IgD-negative memory B cell (primary cell): ENCODE measurements around the gene GJD4. TPM values are rescaled to one million over a fixed set of nuclear protein-coding genes. Genes with fewer than 3 reads are reported as not detected.

Experiments
- H3K27ac Mint-ChIP-seq, 3 donors: one replicate each; pipeline ENCODE4 v1.8.0; 2020 to 2022; ENCODE audit warnings: mild to moderate bottlenecking in 3 of 3, mixed read lengths in 3 of 3, moderate library complexity in 1 of 3
- H3K27me3 Mint-ChIP-seq: one replicate; pipeline ENCODE4 v1.8.0; 2021; ENCODE audit warnings: mixed read lengths
- H3K36me3 Mint-ChIP-seq: one replicate; pipeline ENCODE4 v1.8.0; 2020; ENCODE audit warnings: mild to moderate bottlenecking, mixed read lengths
- H3K4me1 Mint-ChIP-seq, 3 donors: one replicate each; pipeline ENCODE4 v1.8.0; 2020 to 2022; ENCODE audit warnings: mixed read lengths in 3 of 3, mild to moderate bottlenecking in 1 of 3
- H3K4me3 Mint-ChIP-seq, 4 donors: one replicate each; pipeline ENCODE4 v1.8.0; 2020 to 2022; ENCODE audit warnings: mild to moderate bottlenecking in 4 of 4, mixed read lengths in 4 of 4, moderate library complexity in 3 of 4
- H3K9me3 Mint-ChIP-seq, 3 donors: one replicate each; pipeline ENCODE4 v1.8.0; 2020 to 2021; ENCODE audit warnings: mixed read lengths in 3 of 3, mild to moderate bottlenecking in 1 of 3
- polyA plus RNA-seq: library from polyadenylated mRNA; unstranded; fragments of 300-500 nt; fragmentation: Illumina TruSeq; gene quantifications from one replicate; pipeline ENCODE4 v1.2.3, GENCODE V29; 2021

GJD4 gene
- polyA plus RNA-seq: not detected

GRCh38 chr10:35605191-35605590 is at the start of gene GJD4:
Gene GJD4, plus strand, starts transcription at chr10:35605341. Its CDS starts 227 bp downstream, at chr10:35605568.
- Mint-ChIP-seq H3K27me3 (peaks cover 34% of the 10 kb centered on the region), H3K36me3 (peaks cover 3% of the 10 kb centered on the region), H3K9me3 (peaks cover 0 to 20% (median 11%) of the 10 kb centered on the region in 3 donors), H3K4me1 (peaks cover 0 to 5% (median 3%) of the 10 kb centered on the region in 3 donors), H3K4me3 (peak within 1 kb of the TSS in 1 of 4 donors; percentile 80), H3K27ac (no peak within 1 kb of the TSS)

GRCh38 chr10:35555962-35556930 is 48.9 kb upstream of the GJD4 start:
- peak overlapping the region in 1 of 3 donors; percentile 69 for H3K27ac Mint-ChIP-seq
- H3K9me3 Mint-ChIP-seq: no peaks in the 10 kb centered on the region
- peaks cover 9% of the 10 kb centered on the region for H3K36me3 Mint-ChIP-seq
- H3K4me1 Mint-ChIP-seq: peaks cover 11 to 22% (median 16%) of the 10 kb centered on the region in 3 donors
- H3K4me3 Mint-ChIP-seq: no peak overlapping the region
- H3K27me3 Mint-ChIP-seq: no peaks in the 10 kb centered on the region

- Mint-ChIP-seq H3K36me3 (peaks cover 9% of the 10 kb centered on the region), H3K27ac (peak overlapping the region in 1 of 3 donors; percentile 51), H3K4me3 (no peak overlapping the region), H3K27me3 (no peaks in the 10 kb centered on the region), H3K9me3 (no peaks in the 10 kb centered on the region), H3K4me1 (peaks cover 13 to 26% (median 17%) of the 10 kb centered on the region in 3 donors)
Observed at GRCh38 chr10:35558276-35558675, 46.9 kb upstream of the GJD4 start.

- Mint-ChIP-seq H3K4me1 (peaks cover 16 to 19% (median 16%) of the 10 kb centered on the region in 3 donors), H3K9me3 (no peaks in the 10 kb centered on the region), H3K4me3 (no peak overlapping the region), H3K27me3 (no peaks in the 10 kb centered on the region), H3K27ac (no peak overlapping the region), H3K36me3 (peaks cover 11% of the 10 kb centered on the region)
Observed at GRCh38 chr10:35559416-35559815, 45.7 kb upstream of the GJD4 start.

- Mint-ChIP-seq H3K36me3 (peaks cover 8% of the 10 kb centered on the region), H3K27ac (no peak overlapping the region), H3K4me3 (no peak overlapping the region), H3K27me3 (no peaks in the 10 kb centered on the region), H3K4me1 (peaks cover 11 to 19% (median 14%) of the 10 kb centered on the region in 3 donors), H3K9me3 (no peaks in the 10 kb centered on the region)
Observed at GRCh38 chr10:35561715-35562114, 43.4 kb upstream of the GJD4 start.

- Mint-ChIP-seq H3K36me3 (peaks cover 6% of the 10 kb centered on the region), H3K4me1 (peaks cover 11 to 19% (median 14%) of the 10 kb centered on the region in 3 donors), H3K27me3 (no peaks in the 10 kb centered on the region), H3K9me3 (no peaks in the 10 kb centered on the region), H3K4me3 (no peak overlapping the region), H3K27ac (no peak overlapping the region)
Observed at GRCh38 chr10:35562427-35562826, 42.7 kb upstream of the GJD4 start.

GRCh38 chr10:35563261-35563891 is 41.8 kb upstream of the GJD4 start:
- H3K4me1 Mint-ChIP-seq: peaks cover 11 to 19% (median 14%) of the 10 kb centered on the region in 3 donors
- H3K27ac Mint-ChIP-seq: no peak overlapping the region
- H3K4me3 Mint-ChIP-seq: no peak overlapping the region
- H3K27me3 Mint-ChIP-seq: no peaks in the 10 kb centered on the region
- peaks cover 6% of the 10 kb centered on the region for H3K36me3 Mint-ChIP-seq
- no peaks in the 10 kb centered on the region for H3K9me3 Mint-ChIP-seq

- Mint-ChIP-seq H3K27ac (peak overlapping the region in 1 of 3 donors; percentile 88), H3K4me1 (peaks cover 11 to 15% (median 14%) of the 10 kb centered on the region in 3 donors), H3K36me3 (peaks cover 5% of the 10 kb centered on the region), H3K27me3 (no peaks in the 10 kb centered on the region), H3K9me3 (no peaks in the 10 kb centered on the region), H3K4me3 (peak overlapping the region in 1 of 4 donors; percentile 33)
Observed at GRCh38 chr10:35564341-35564968, 40.7 kb upstream of the GJD4 start.

- Mint-ChIP-seq H3K27me3 (no peaks in the 10 kb centered on the region), H3K4me1 (peaks cover 10 to 15% (median 14%) of the 10 kb centered on the region in 3 donors), H3K4me3 (no peak overlapping the region), H3K36me3 (peaks cover 4% of the 10 kb centered on the region), H3K9me3 (no peaks in the 10 kb centered on the region), H3K27ac (no peak overlapping the region)
Observed at GRCh38 chr10:35565602-35566081, 39.5 kb upstream of the GJD4 start.

GRCh38 chr10:35567951-35568350 is 37.2 kb upstream of the GJD4 start:
- H3K4me3 Mint-ChIP-seq: no peak overlapping the region
- peaks cover 10 to 15% (median 11%) of the 10 kb centered on the region in 3 donors for H3K4me1 Mint-ChIP-seq
- no peak overlapping the region for H3K27ac Mint-ChIP-seq
- H3K36me3 Mint-ChIP-seq: peaks cover 7% of the 10 kb centered on the region
- no peaks in the 10 kb centered on the region for H3K9me3 Mint-ChIP-seq
- H3K27me3 Mint-ChIP-seq: no peaks in the 10 kb centered on the region

GRCh38 chr10:35568483-35569015 is 36.6 kb upstream of the GJD4 start:
- Mint-ChIP-seq H3K9me3 (no peaks in the 10 kb centered on the region), H3K4me1 (peaks cover 7 to 12% (median 7%) of the 10 kb centered on the region in 3 donors), H3K27me3 (no peaks in the 10 kb centered on the region), H3K36me3 (peaks cover 9% of the 10 kb centered on the region), H3K4me3 (no peak overlapping the region), H3K27ac (no peak overlapping the region)

GRCh38 chr10:35569111-35569707 is 35.9 kb upstream of the GJD4 start:
- Mint-ChIP-seq H3K4me1 (peaks cover 6 to 10% (median 7%) of the 10 kb centered on the region in 3 donors), H3K36me3 (peaks cover 16% of the 10 kb centered on the region), H3K9me3 (no peaks in the 10 kb centered on the region), H3K4me3 (no peak overlapping the region), H3K27me3 (no peaks in the 10 kb centered on the region), H3K27ac (no peak overlapping the region)

- Mint-ChIP-seq H3K4me3 (no peak overlapping the region), H3K27ac (no peak overlapping the region), H3K27me3 (no peaks in the 10 kb centered on the region), H3K9me3 (no peaks in the 10 kb centered on the region), H3K36me3 (peaks cover 19% of the 10 kb centered on the region), H3K4me1 (peaks cover 0 to 7% (median under 1%) of the 10 kb centered on the region in 3 donors)
Observed at GRCh38 chr10:35569836-35570235, 35.3 kb upstream of the GJD4 start.

- H3K27me3 Mint-ChIP-seq: no peaks in the 10 kb centered on the region
- no peak overlapping the region for H3K4me3 Mint-ChIP-seq
- no peak overlapping the region for H3K27ac Mint-ChIP-seq
- peaks cover 23% of the 10 kb centered on the region for H3K36me3 Mint-ChIP-seq
- no peaks in the 10 kb centered on the region for H3K9me3 Mint-ChIP-seq
- H3K4me1 Mint-ChIP-seq: peaks cover 0 to 7% (median 0%) of the 10 kb centered on the region in 3 donors
Observed at GRCh38 chr10:35570397-35570796, 34.7 kb upstream of the GJD4 start.
